SK-N-SH (cell line): Measurements from ENCODE around the gene LTB4R. TPM values are rescaled to one million over a fixed set of nuclear protein-coding genes. Genes with fewer than 3 reads are reported as not detected.

Source experiments
- CTCF ChIP-seq: fragments of 200-600 bp; sonication (generic); IDR thresholded peaks from 2 replicates; pipeline ENCODE4 v1.6.1; 2017; ENCODE audit warnings: antibody characterized with exemption, mild to moderate bottlenecking, moderate library complexity
- SIN3A ChIP-seq: IDR thresholded peaks from 2 replicates; pipeline ENCODE4 v1.6.1; 2012; ENCODE audit warnings: low read depth, mild to moderate bottlenecking, low read length, moderate library complexity, borderline replicate concordance
- TCF12 ChIP-seq: IDR thresholded peaks from 2 replicates; pipeline ENCODE4 v1.4.0; 2012
- TEAD4 ChIP-seq: IDR thresholded peaks from 2 replicates; pipeline ENCODE4 v1.4.0; 2012; ENCODE audit warnings: mild to moderate bottlenecking, borderline replicate concordance; ENCODE audit not compliant: insufficient read depth
- USF2 ChIP-seq: fragments of 150-350 bp; IDR thresholded peaks from 2 replicates; pipeline ENCODE4 v1.6.1; 2017; ENCODE audit warnings: antibody characterized with exemption, low read length, low read depth, borderline replicate concordance
- polyA plus RNA-seq, 3 experiments: library from polyadenylated mRNA; depleted of rRNA; stranded (reverse); fragments of >200 nt; gene quantifications; 2 replicates each; pipeline ENCODE4 v1.2.3, GENCODE V29; 2012
- small RNA-seq, 7 experiments: library from RNA; depleted of rRNA; stranded (forward); fragments of <200 nt; gene quantifications; one replicate each; pipeline ENCODE3, GENCODE V24; 2012

The LTB4R gene
- polyA plus RNA-seq, 1 of the 3 experiments (the other 2 are of a cell fraction), result 11.9 TPM

- no peak for TF ChIP-seq CTCF
- TF ChIP-seq TEAD4, result no peak
- TF ChIP-seq USF2, result no peak
- TF ChIP-seq TCF12, result peak; percentile 90
- 0 out of 2 replicates have a peak, but pooled peaks have one; percentile 57 for TF ChIP-seq SIN3A
These were observed 55.6 kb downstream of the LTB4R start (continued) for GRCh38 chr14:24366721-24367513.

Small RNA genes within 50 kb of the gene (small RNA-seq; reads per million reads assigned to genes)
- 0 reads per million in 7 experiments for gene RF00026

Other genes starting within 250 kb of the LTB4R start
- gene CPNE6, start 239.9 kb upstream of the LTB4R start, polyA plus RNA-seq (2012; rRNA removed), result not detected in 2 replicates
- 16.2 and 16.6 TPM in 2 replicates for gene PCK2, start 217.2 kb upstream of the LTB4R start, polyA plus RNA-seq (2012; rRNA removed)
- gene DCAF11, start 196.7 kb upstream of the LTB4R start, polyA plus RNA-seq (2012; rRNA removed), result 34.6 and 36.7 TPM in 2 replicates
- gene NRL, start 196.6 kb upstream of the LTB4R start, polyA plus RNA-seq (2012; rRNA removed), result 0.76 and 0.88 TPM in 2 replicates
- gene FITM1, start 180.8 kb upstream of the LTB4R start, polyA plus RNA-seq (2012; rRNA removed), result 0.12 TPM in 1 of 2 replicates, not detected in the other
- 154 and 287 TPM in 2 replicates for gene PSME1, start 175.3 kb upstream of the LTB4R start, polyA plus RNA-seq (2012; rRNA removed)
- gene EMC9, start 169.9 kb upstream of the LTB4R start, polyA plus RNA-seq (2012; rRNA removed), result 14.5 and 19.3 TPM in 2 replicates
- 129 and 147 TPM in 2 replicates for gene PSME2, start 164.9 kb upstream of the LTB4R start, polyA plus RNA-seq (2012; rRNA removed)
- gene RNF31, start 164.0 kb upstream of the LTB4R start, polyA plus RNA-seq (2012; rRNA removed), result 19.2 and 20.4 TPM in 2 replicates
- 37.6 and 43.6 TPM in 2 replicates for gene IRF9, start 150.2 kb upstream of the LTB4R start, polyA plus RNA-seq (2012; rRNA removed)
- 13.1 and 23.2 TPM in 2 replicates for gene REC8, start 139.4 kb upstream of the LTB4R start, polyA plus RNA-seq (2012; rRNA removed)
- gene IPO4, start 122.7 kb upstream of the LTB4R start, polyA plus RNA-seq (2012; rRNA removed), result 39.7 and 61.3 TPM in 2 replicates
- 48.7 and 54.8 TPM in 2 replicates for gene TM9SF1, start 116.1 kb upstream of the LTB4R start, polyA plus RNA-seq (2012; rRNA removed)
- gene TSSK4, start 105.8 kb upstream of the LTB4R start, polyA plus RNA-seq (2012; rRNA removed), result 0.05 TPM in 1 of 2 replicates, not detected in the other
- 92.4 and 96.1 TPM in 2 replicates for gene CHMP4A, start 98.0 kb upstream of the LTB4R start, polyA plus RNA-seq (2012; rRNA removed)
- gene MDP1, start 95.4 kb upstream of the LTB4R start, polyA plus RNA-seq (2012; rRNA removed), result 36.4 and 36.7 TPM in 2 replicates
- gene NEDD8, start 79.1 kb upstream of the LTB4R start, polyA plus RNA-seq (2012; rRNA removed), result 465 and 534 TPM in 2 replicates
- gene GMPR2, start 78.6 kb upstream of the LTB4R start, polyA plus RNA-seq (2012; rRNA removed), result 97.0 and 149 TPM in 2 replicates
- gene TINF2, start 68.9 kb upstream of the LTB4R start, polyA plus RNA-seq (2012; rRNA removed), result 38.3 and 42.2 TPM in 2 replicates
- gene TGM1, start 48.3 kb upstream of the LTB4R start, polyA plus RNA-seq (2012; rRNA removed), result 2.7 and 3.0 TPM in 2 replicates
- 54.9 and 59.4 TPM in 2 replicates for gene RABGGTA, start 39.9 kb upstream of the LTB4R start, polyA plus RNA-seq (2012; rRNA removed)
- gene DHRS1, start 11.7 kb upstream of the LTB4R start, polyA plus RNA-seq (2012; rRNA removed), result 65.4 and 71.7 TPM in 2 replicates
- 11.9 and 17.2 TPM in 2 replicates for gene NOP9, start 11.7 kb upstream of the LTB4R start, polyA plus RNA-seq (2012; rRNA removed)
- 0.03 and 0.05 TPM in 2 replicates for gene CIDEB, start 3.5 kb upstream of the LTB4R start, polyA plus RNA-seq (2012; rRNA removed)
- 8.2 and 12.2 TPM in 2 replicates for gene LTB4R2, start 1.4 kb upstream of the LTB4R start, polyA plus RNA-seq (2012; rRNA removed)
- gene ADCY4, start 23.6 kb downstream of the LTB4R start, polyA plus RNA-seq (2012; rRNA removed), result 0.03 and 0.08 TPM in 2 replicates
- not detected in 2 replicates for gene RIPK3, start 28.5 kb downstream of the LTB4R start, polyA plus RNA-seq (2012; rRNA removed)
- gene NFATC4, start 56.7 kb downstream of the LTB4R start, polyA plus RNA-seq (2012; rRNA removed), result 24.9 and 25.3 TPM in 2 replicates
- 4.7 and 4.8 TPM in 2 replicates for gene NYNRIN, start 87.5 kb downstream of the LTB4R start, polyA plus RNA-seq (2012; rRNA removed)
- gene CBLN3, start 118.2 kb downstream of the LTB4R start, polyA plus RNA-seq (2012; rRNA removed), result 1.8 TPM in 2 replicates
- gene KHNYN, start 118.5 kb downstream of the LTB4R start, polyA plus RNA-seq (2012; rRNA removed), result 18.3 and 21.8 TPM in 2 replicates
- 81.8 and 88.4 TPM in 2 replicates for gene SDR39U1, start 131.3 kb downstream of the LTB4R start, polyA plus RNA-seq (2012; rRNA removed)
- gene CMA1, start 196.8 kb downstream of the LTB4R start, polyA plus RNA-seq (2012; rRNA removed), result not detected in 2 replicates